Thymus (tissue), 11 donors: ENCODE data around the gene GPR152. TPM values are rescaled to one million over a fixed set of nuclear protein-coding genes. Genes with fewer than 3 reads are reported as not detected.
A peak's percentile ranks its signal among the peaks of the same experiment; 100 is the strongest.
"Not testable (repeated sequence)": the region's sequence is repeated elsewhere in the genome, so short reads cannot be mapped to it uniquely, and the experiment has no call there.

ENCODE experiments used
- DNase-seq, 9 donors: peaks; one replicate each; pipeline ENCODE4 v3.0.0-alpha.2; 2013; ENCODE audit warnings: low spot score in 9 of 9, low read depth in 6 of 9, missing footprints in 1 of 9
- H3K27ac ChIP-seq, 2 donors: one replicate each; pipeline ENCODE4 v1.5.1; 2013; ENCODE audit warnings: control low read depth in 1 of 2, low read depth in 1 of 2, low read length in 1 of 2, mild to moderate bottlenecking in 1 of 2, moderate library complexity in 1 of 2
- H3K27me3 ChIP-seq, 2 donors: one replicate each; pipeline ENCODE4 v1.5.1; 2013; ENCODE audit warnings: low read length in 1 of 2; ENCODE audit not compliant: control insufficient read depth in 2 of 2, insufficient read depth in 1 of 2
- H3K36me3 ChIP-seq, 2 donors: one replicate each; pipeline ENCODE4 v1.5.1; 2013; ENCODE audit warnings: low read length in 1 of 2, mild to moderate bottlenecking in 1 of 2, moderate library complexity in 1 of 2; ENCODE audit not compliant: control insufficient read depth in 2 of 2, insufficient read depth in 2 of 2
- H3K4me1 ChIP-seq, 2 donors: one replicate each; pipeline ENCODE4 v1.5.1; 2013; ENCODE audit warnings: low read length in 2 of 2; ENCODE audit not compliant: control insufficient read depth in 2 of 2, insufficient read depth in 2 of 2
- H3K4me3 ChIP-seq, 2 donors: one replicate each; pipeline ENCODE4 v1.5.1; 2013; ENCODE audit warnings: low read length in 2 of 2, control low read depth in 1 of 2, mild to moderate bottlenecking in 1 of 2
- H3K9me3 ChIP-seq, 2 donors: one replicate each; pipeline ENCODE4 v1.5.1; 2013; ENCODE audit warnings: low read length in 1 of 2, mild to moderate bottlenecking in 1 of 2; ENCODE audit not compliant: control insufficient read depth in 2 of 2, insufficient read depth in 1 of 2
- WGBS: extraction: QIAGEN DNeasy Blood & Tissue Kit; methylation state at CpG from one replicate; pipeline ENCODE4 v1.1.7; 2013; 5-methylcytosine and 5-hydroxymethylcytosine counted together
- polyA plus RNA-seq: library from polyadenylated mRNA; stranded (reverse); fragments of 200-250 nt; gene quantifications from one replicate; pipeline ENCODE4 v1.2.3, GENCODE V29; 2013
- total RNA-seq: library from RNA; stranded (reverse); fragments of 120-200 nt; gene quantifications from one replicate; pipeline ENCODE4 v1.2.4, GENCODE V29; 2013
- donor health status: healthy.

The GPR152 gene
- total and polyA plus RNA-seq, 2 donors, result not detected

GRCh38 chr11:67468456-67468758 is 15.9 kb upstream of the GPR152 start:
- Histone ChIP-seq H3K27ac (peak overlapping the region; percentile 62 to 80), H3K4me1 (peaks cover 33 to 57% of the 10 kb centered on the region in 2 donors), H3K36me3 (peaks cover 6 to 7% of the 10 kb centered on the region in 2 donors), H3K27me3 (no peaks in the 10 kb centered on the region), H3K4me3 (peak overlapping the region; percentile 66 to 95), H3K9me3 (peaks cover 0 to 7% of the 10 kb centered on the region in 2 donors)
- no peak for DNase-seq
- WGBS, result 7% methylated on average over 6 of the region's 6 CpGs

DNA sequence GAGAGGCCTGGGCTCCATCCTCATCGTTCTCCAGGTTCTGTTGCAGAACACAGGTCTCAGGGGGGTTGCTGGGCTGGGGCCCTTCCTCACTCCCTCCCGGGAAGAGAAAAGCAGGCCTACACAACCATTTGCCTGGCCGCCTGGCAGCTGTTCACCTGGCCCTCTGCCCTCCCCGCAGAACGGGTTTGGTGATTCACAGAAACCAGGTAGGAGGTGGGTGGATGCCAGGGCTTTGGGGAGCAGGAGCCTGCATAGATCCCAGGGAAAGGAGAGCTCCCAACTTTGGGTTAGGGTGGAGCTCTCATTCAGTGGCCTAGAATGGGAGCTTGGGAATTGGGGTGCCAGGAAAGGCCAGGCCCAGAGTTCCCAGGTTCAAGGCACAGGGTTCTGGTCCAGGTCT is 15.5 kb upstream of the GPR152 start:
- 77% methylated on average over 5 of the region's 5 CpGs for WGBS
- peak overlapping the region; percentile 66 to 95 for H3K4me3 ChIP-seq
- DNase-seq, result no peak
- peak overlapping the region in 1 of 2 donors; percentile 40 for H3K27ac ChIP-seq
- H3K4me1 ChIP-seq, result peaks cover 33 to 57% of the 10 kb centered on the region in 2 donors
- H3K9me3 ChIP-seq, result peaks cover 0 to 7% of the 10 kb centered on the region in 2 donors
- peaks cover 6 to 7% of the 10 kb centered on the region in 2 donors for H3K36me3 ChIP-seq
- H3K27me3 ChIP-seq, result no peaks in the 10 kb centered on the region

- H3K4me1 ChIP-seq, result peaks cover 33 to 57% of the 10 kb centered on the region in 2 donors
- no peaks in the 10 kb centered on the region for H3K27me3 ChIP-seq
- H3K36me3 ChIP-seq, result peaks cover 6 to 7% of the 10 kb centered on the region in 2 donors
- no peak overlapping the region for H3K4me3 ChIP-seq
- no peak for DNase-seq
- 94% methylated on average over 11 of the region's 11 CpGs for WGBS
- H3K27ac ChIP-seq, result peak overlapping the region; percentile 36 to 52
- peaks cover 0 to 7% of the 10 kb centered on the region in 2 donors for H3K9me3 ChIP-seq
These were observed 14.6 kb upstream of the GPR152 start for GRCh38 chr11:67466962-67467771.

DNA sequence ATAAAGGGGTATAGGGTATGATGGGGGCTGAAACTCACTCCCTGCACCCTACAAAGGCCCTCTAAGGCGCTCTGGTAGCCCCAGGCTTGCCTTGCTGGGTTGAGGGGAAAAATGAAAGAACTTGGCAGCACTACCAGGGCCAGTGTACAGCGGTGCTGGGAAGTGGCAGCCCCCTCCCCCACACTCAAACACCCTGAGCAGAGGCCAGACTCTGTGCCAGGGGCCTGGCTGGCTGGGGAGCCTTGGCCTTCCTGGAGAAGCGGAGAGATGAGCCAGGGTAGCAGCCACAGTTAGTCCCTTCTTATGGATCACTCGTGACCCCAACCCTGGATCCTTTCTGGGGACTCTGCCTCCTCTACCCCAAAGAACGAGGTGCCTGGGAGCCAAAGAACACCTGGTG is 13.8 kb upstream of the GPR152 start:
- whole genome bisulfite sequencing, result 96% methylated on average over 5 of the region's 5 CpGs
- H3K27ac ChIP-seq, result peak overlapping the region; percentile 36 to 52

GRCh38 chr11:67465530-67465929 is 13.0 kb upstream of the GPR152 start:
- H3K36me3 ChIP-seq, H3K27me3 ChIP-seq, H3K9me3 ChIP-seq, DNase-seq: not testable (repeated sequence)
- peaks cover 33 to 57% of the 10 kb centered on the region in 2 donors for H3K4me1 ChIP-seq
- H3K4me3 ChIP-seq, result peak overlapping the region; percentile 90 to 95
- 96% methylated on average over 2 of the region's 2 CpGs for WGBS
- peak overlapping the region; percentile 95 to 99 for H3K27ac ChIP-seq

More for the DNA sequence above, 13.8 kb upstream of the GPR152 start:
- Histone ChIP-seq H3K9me3 (peaks cover 0 to 7% of the 10 kb centered on the region in 2 donors), H3K27me3 (no peaks in the 10 kb centered on the region), H3K4me1 (peaks cover 33 to 57% of the 10 kb centered on the region in 2 donors), H3K36me3 (peaks cover 6 to 7% of the 10 kb centered on the region in 2 donors), H3K4me3 (no peak overlapping the region)
- no peak for DNase-seq

GRCh38 chr11:67465189-67465510 is 12.6 kb upstream of the GPR152 start:
- DNase-seq, result no peak
- Histone ChIP-seq H3K27ac (peak overlapping the region; percentile 95 to 99), H3K27me3 (no peaks in the 10 kb centered on the region), H3K4me3 (peak overlapping the region; percentile 90 to 95), H3K9me3 (peaks cover 0 to 7% of the 10 kb centered on the region in 2 donors), H3K4me1 (peaks cover 33 to 57% of the 10 kb centered on the region in 2 donors), H3K36me3 (peaks cover 6 to 7% of the 10 kb centered on the region in 2 donors)
- WGBS, result 90% methylated on average over 3 of the region's 3 CpGs

DNA sequence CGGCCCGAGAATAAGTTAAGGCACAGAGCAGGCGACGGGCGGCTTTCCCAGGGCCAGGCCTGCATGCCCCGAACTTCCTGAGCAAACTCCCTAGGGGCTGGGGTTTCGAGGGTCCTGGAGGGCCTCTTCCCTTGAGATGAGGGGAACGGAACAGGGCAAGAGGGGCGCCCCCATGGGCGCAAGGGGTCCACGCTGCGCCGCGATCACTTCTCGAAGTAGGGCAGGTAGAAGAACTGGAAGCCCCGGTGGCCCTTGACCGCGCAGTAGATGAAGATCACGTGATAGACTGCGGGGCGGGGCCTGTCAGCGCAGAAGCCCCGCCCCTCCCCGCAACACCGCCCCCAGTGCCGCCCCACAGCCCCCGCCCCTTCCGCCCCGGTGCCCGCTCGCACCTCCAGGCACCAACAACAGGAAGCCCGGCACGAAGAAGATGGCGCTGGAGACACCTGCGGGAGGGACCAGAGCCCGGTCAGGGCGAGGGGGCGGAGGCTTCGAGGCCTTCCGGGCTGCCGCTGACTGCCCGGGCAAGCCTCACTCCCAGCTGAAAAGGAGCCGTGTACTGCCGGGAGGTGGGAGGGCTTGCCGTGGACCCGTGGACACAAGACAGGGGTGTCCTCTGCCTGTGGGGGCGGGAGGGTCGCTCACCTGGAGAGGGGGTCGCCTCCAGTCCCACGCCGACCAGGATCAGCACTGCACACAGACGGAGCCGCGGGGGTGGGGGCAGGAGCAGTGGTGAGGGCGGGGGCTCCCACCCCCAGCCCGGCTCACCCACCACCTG is 12.1 kb upstream of the GPR152 start:
- Histone ChIP-seq H3K27ac (peak overlapping the region; percentile 95 to 99), H3K4me3 (peak overlapping the region; percentile 90 to 95), H3K27me3 (no peaks in the 10 kb centered on the region), H3K4me1 (peaks cover 33 to 53% of the 10 kb centered on the region in 2 donors), H3K9me3 (peaks cover 0 to 7% of the 10 kb centered on the region in 2 donors), H3K36me3 (peaks cover 6 to 7% of the 10 kb centered on the region in 2 donors)
- WGBS, result 12% methylated on average over 56 of the region's 56 CpGs
- peak in 8 of 9 donors; percentile 74 to 93 (median 84) for DNase-seq

- DNase-seq, result no peak
- peaks cover 33 to 50% of the 10 kb centered on the region in 2 donors for H3K4me1 ChIP-seq
- peaks cover 0 to 7% of the 10 kb centered on the region in 2 donors for H3K9me3 ChIP-seq
- H3K36me3 ChIP-seq, result peaks cover 6 to 7% of the 10 kb centered on the region in 2 donors
- H3K27ac ChIP-seq, result peak overlapping the region; percentile 71 to 89
- WGBS, result 93% methylated on average over 20 of the region's 20 CpGs
- no peaks in the 10 kb centered on the region for H3K27me3 ChIP-seq
- peak overlapping the region; percentile 90 to 95 for H3K4me3 ChIP-seq
These were observed 11.3 kb upstream of the GPR152 start for GRCh38 chr11:67463680-67464410.
